Natural killer cell treated with Interleukin-12 subunit alpha and Interleukin-12 subunit beta and Interleukin-15 and Interleukin-18, amount 100 ng/mL, for 72 hours (primary cell): ENCODE measurements around the gene PIEZO2. TPM values are rescaled to one million over a fixed set of nuclear protein-coding genes. Genes with fewer than 3 reads are reported as not detected.
A peak's percentile ranks its signal among the peaks of the same experiment; 100 is the strongest.

Experiments
- ATAC-seq, 2 donors: fragments of 150-1000 bp; cut with Tn5 transposase in 1 of 2; sonication (Bioruptor Pico), chemical (Tn5 transposase) in 1 of 2; 2 replicates each; pipeline ENCODE4 v1.10.0; 2021
- DNase-seq: peaks from one replicate; pipeline ENCODE4 v3.0.0; 2022; ENCODE audit warnings: low spot score
- H3K27ac Mint-ChIP-seq, 2 donors: 1 replicate in 1 of 2; 2 replicates in 1 of 2; pipeline ENCODE4 v1.8.0; 2022; ENCODE audit warnings: mixed read lengths in 2 of 2, mild to moderate bottlenecking in 1 of 2, moderate library complexity in 1 of 2
- H3K27me3 Mint-ChIP-seq, 2 donors: 1 replicate in 1 of 2; 2 replicates in 1 of 2; pipeline ENCODE4 v1.8.0; 2022; ENCODE audit warnings: mixed read lengths in 2 of 2
- H3K36me3 Mint-ChIP-seq: one replicate; pipeline ENCODE4 v1.8.0; 2022; ENCODE audit warnings: mixed read lengths
- H3K4me1 Mint-ChIP-seq, 2 donors: 1 replicate in 1 of 2; 2 replicates in 1 of 2; pipeline ENCODE4 v1.8.0; 2022; ENCODE audit warnings: low read depth in 2 of 2, mixed read lengths in 2 of 2, mild to moderate bottlenecking in 1 of 2
- H3K4me3 Mint-ChIP-seq: one replicate; pipeline ENCODE4 v1.8.0; 2022; ENCODE audit warnings: mixed read lengths
- H3K9me3 Mint-ChIP-seq: 2 replicates; pipeline ENCODE4 v1.8.0; 2022; ENCODE audit warnings: mixed read lengths
- total RNA-seq, 2 donors: library from RNA; stranded (reverse); gene quantifications; one replicate each; pipeline ENCODE4 v1.2.3, GENCODE V29; 2022

PIEZO2 gene
- total RNA-seq, 2 donors from 2014 or later: not detected

DNA sequence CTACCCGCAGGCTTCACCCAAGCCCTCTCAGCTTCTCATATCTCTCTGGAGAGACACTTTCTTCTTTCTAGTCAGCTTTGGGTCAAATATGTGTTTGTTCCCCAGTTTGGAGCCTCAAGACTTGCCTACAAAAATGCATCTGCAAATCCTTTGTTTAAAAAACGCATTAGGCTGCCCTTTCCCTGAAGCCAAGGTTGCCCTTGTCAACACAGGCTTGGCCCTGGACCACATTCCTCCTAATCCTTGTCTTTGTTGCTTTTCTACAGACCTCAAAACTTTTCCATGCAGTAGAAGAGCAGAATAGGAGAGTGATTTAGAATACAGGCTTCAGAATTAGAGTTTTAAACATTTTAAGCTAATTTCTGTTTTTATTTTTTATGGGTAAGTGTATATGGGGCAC lies 315.7 kb downstream of the PIEZO2 start:
- H3K9me3 Mint-ChIP-seq: no peaks in the 10 kb centered on the region
- DNase-seq (no peak), ATAC-seq (no peak)
- no peaks in the 10 kb centered on the region for H3K4me1 Mint-ChIP-seq
- peaks cover 4 to 17% of the 10 kb centered on the region in 2 donors for H3K27me3 Mint-ChIP-seq
- H3K27ac Mint-ChIP-seq: no peak overlapping the region
- H3K4me3 Mint-ChIP-seq: no peak overlapping the region
- no peaks in the 10 kb centered on the region for H3K36me3 Mint-ChIP-seq

DNA sequence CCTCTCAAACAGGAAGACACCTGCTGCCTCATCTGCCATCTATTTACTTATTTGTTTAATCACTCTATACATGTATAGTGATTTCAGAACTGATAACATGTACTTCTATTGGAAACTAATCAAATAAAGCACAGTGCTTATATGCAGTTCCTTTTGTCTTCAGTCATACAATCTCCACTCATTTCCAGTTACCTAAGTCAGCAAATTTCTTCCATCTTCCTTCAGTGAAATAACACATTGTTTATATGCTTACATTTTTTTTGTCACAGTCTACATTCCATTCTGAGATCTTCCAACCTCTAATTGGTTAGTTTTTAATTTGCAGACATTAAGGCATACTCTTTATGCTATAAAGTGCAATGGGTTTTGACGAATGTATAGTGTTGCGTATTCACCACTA lies 323.0 kb downstream of the PIEZO2 start:
- H3K9me3 Mint-ChIP-seq: no peaks in the 10 kb centered on the region
- no peaks in the 10 kb centered on the region for H3K36me3 Mint-ChIP-seq
- peaks cover 15 to 20% of the 10 kb centered on the region in 2 donors for H3K27me3 Mint-ChIP-seq
- no peak for DNase-seq
- no peak overlapping the region for H3K4me3 Mint-ChIP-seq
- H3K27ac Mint-ChIP-seq: no peak overlapping the region
- no peaks in the 10 kb centered on the region for H3K4me1 Mint-ChIP-seq
- no peak for ATAC-seq

DNA sequence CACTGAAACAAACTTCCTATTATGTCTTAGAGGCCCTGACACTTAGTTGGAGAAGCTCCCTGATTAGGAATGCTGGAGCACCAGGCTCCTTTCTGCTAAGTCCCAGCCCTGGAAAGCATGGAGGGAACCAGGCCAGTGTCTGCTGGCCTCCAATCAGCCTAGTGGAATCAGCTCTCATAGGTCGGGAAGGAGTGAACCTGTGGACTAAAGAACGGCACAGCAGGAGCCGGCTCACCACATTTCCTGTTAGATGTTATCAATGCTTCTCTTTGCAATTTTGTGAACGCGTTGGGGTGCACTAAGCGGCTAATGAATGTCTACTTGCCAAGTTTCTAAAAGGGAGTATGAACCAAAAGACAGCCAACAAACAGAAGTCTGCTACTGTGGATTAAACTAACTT lies 326.9 kb downstream of the PIEZO2 start:
- Mint-ChIP-seq H3K27me3 (peaks cover 11 to 14% of the 10 kb centered on the region in 2 donors), H3K27ac (no peak overlapping the region), H3K36me3 (peaks cover 11% of the 10 kb centered on the region), H3K4me3 (no peak overlapping the region), H3K9me3 (no peaks in the 10 kb centered on the region), H3K4me1 (no peaks in the 10 kb centered on the region)
- no peak for ATAC-seq
- no peak for DNase-seq

DNA sequence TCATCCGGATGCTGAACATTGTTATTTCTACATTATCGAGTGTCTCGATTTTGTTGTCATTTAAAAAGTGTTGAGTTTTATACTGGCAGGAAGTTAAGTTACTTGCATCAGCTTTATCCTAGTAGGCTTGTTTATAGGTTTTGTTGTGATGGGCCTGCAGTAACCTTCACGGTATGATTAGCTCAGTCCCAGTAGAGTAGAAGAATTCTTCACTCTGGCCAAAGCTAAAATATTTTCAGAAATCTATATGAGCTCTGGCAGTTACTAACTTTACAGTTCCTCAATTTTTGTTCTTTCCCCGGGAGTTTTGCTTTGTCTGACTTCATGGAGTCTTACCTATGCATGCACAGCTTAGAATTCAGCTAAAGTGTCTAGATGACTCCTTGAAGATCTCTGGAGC lies 328.7 kb downstream of the PIEZO2 start:
- no peak overlapping the region for H3K4me3 Mint-ChIP-seq
- H3K27me3 Mint-ChIP-seq: peaks cover 9 to 11% of the 10 kb centered on the region in 2 donors
- no peak for ATAC-seq
- no peak overlapping the region for H3K27ac Mint-ChIP-seq
- DNase-seq: no peak
- no peaks in the 10 kb centered on the region for H3K9me3 Mint-ChIP-seq
- no peaks in the 10 kb centered on the region for H3K4me1 Mint-ChIP-seq
- H3K36me3 Mint-ChIP-seq: peaks cover 11% of the 10 kb centered on the region

DNA sequence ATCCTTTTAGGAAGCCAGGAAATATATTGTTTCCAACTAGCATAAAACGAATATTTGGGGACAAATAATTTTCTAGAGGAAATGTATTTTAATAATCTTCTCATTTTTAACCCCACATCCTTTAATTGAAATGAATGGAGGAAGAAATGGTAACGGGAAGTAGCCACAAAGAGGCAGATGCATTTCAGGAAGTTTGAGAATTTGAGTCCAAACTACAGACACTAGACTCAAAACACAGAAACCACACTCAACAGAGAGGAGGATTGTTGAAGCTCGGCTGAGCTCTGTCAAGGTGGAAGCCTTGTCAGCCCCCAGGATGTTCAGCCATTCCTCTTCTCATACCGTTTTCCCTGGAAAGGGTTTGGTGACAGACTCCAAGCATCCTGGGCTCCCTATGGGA lies 335.0 kb downstream of the PIEZO2 start:
- Mint-ChIP-seq H3K4me1 (no peaks in the 10 kb centered on the region), H3K9me3 (no peaks in the 10 kb centered on the region), H3K4me3 (no peak overlapping the region), H3K27me3 (no peaks in the 10 kb centered on the region), H3K36me3 (no peaks in the 10 kb centered on the region), H3K27ac (no peak overlapping the region)
- ATAC-seq (no peak), DNase-seq (no peak)

DNA sequence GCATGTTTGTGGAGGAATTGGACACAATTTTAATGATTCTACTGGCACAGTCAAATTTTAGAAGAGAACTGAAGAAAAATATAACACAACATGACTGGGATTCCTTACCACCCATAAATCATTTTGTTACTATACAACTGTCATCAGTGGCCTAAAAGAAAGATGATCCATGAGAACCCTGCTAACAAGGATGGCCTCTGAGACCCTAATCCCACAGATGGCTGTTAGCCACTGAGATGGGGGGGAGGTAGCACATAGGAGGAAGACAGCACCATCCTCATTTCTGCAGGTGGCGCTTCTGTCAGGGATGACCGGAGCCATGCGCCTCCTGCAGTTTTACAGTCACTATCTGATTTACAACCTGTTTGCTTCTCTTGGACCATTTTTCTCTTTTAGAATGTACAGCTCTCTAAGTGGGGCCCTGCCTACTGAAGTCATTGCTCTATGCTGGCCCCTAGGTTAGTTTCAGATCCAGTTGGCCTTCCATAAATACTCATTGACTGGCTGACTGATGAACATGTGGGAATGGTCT lies 343.7 kb downstream of the PIEZO2 start:
- DNase-seq: no peak
- no peak overlapping the region for H3K27ac Mint-ChIP-seq
- no peak overlapping the region for H3K4me3 Mint-ChIP-seq
- no peaks in the 10 kb centered on the region for H3K4me1 Mint-ChIP-seq
- peak in 1 of 2 donors; percentile 9 for ATAC-seq
- no peaks in the 10 kb centered on the region for H3K36me3 Mint-ChIP-seq
- H3K27me3 Mint-ChIP-seq: no peaks in the 10 kb centered on the region
- H3K9me3 Mint-ChIP-seq: no peaks in the 10 kb centered on the region

DNA sequence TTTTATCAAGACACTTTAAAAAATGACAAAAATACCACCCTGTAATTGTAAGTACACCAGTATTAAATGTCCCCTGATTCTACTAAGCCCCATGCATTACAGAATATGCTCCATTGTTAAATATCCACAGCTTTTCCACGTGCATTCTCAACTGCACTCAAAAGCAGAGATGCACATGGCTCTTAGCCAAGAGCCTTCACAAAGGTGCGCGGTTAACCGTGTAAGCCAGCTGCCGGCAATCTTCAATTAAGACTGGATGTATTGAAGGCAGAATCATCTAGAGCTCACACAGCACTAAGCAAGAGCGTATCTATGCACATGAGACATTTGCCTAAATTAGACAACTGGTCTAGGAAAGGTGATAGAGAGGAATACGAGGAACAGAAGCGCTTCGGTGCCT lies 345.2 kb downstream of the PIEZO2 start:
- no peak overlapping the region for H3K27ac Mint-ChIP-seq
- DNase-seq (no peak), ATAC-seq (no peak)
- H3K4me1 Mint-ChIP-seq: no peaks in the 10 kb centered on the region
- H3K27me3 Mint-ChIP-seq: no peaks in the 10 kb centered on the region
- H3K36me3 Mint-ChIP-seq: no peaks in the 10 kb centered on the region
- H3K9me3 Mint-ChIP-seq: no peaks in the 10 kb centered on the region
- no peak overlapping the region for H3K4me3 Mint-ChIP-seq

DNA sequence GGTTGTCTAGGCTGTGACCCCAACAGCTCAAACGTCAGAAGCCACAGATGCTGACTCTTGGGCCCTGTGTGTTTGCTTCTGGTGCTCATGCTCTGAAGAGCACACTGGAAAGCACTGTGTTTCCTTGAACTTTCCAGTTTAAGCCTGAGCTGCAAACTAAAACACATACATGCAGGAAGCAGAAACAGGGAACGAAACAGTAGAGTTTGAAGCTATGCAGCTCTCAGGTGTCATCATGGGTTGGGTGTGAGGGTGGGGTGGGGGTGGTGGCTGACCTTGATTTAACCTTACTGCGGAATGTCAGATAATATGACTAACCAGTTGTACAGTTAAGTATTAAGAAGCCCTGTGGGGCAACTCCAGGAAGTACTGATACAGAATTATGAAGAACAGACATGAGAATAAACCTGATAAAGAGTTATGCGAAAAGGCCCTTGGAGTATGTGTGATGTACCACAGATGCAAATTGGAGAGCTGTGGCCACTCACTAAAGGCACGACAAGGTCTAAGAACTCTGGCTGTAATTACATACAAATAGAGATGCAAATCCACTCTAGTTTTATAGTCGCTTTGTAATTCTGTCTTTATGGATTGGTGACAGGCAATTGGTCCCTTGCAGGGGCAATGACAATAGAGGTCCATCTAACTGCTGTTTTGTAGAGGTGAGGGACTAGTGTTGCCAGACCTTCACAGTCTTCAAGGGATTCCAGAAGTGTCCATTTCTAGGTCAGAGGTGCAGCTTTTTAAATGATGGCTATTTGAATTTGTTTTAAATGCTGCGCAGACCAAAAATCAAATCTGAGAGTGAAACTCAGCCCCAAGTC lies 350.4 kb downstream of the PIEZO2 start:
- no peaks in the 10 kb centered on the region for H3K36me3 Mint-ChIP-seq
- H3K27me3 Mint-ChIP-seq: peaks cover 0 to 4% of the 10 kb centered on the region in 2 donors
- no peaks in the 10 kb centered on the region for H3K9me3 Mint-ChIP-seq

DNA sequence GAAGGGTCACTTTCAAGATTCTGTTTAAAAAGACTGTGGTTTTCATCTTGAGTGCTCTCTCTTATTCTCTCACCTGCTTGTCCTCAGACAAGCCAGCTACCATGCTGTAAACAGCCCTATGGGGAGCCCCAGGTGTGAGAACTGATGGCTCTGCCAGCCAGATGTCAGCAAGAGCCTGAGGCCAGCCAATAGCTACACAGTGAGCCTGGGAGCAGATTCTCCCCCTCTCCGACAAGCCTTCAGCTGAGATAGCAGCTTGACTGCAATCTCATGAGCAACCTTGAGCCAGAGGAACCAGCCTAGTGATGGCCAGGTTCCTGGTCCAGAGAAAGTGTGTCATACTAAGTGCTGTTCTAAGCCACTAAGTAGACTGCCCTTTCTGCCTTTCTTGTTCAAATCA lies 351.5 kb downstream of the PIEZO2 start:
- no peak for ATAC-seq
- Mint-ChIP-seq H3K27me3 (peaks cover 0 to 4% of the 10 kb centered on the region in 2 donors), H3K27ac (no peak overlapping the region), H3K36me3 (no peaks in the 10 kb centered on the region), H3K9me3 (no peaks in the 10 kb centered on the region), H3K4me1 (no peaks in the 10 kb centered on the region), H3K4me3 (no peak overlapping the region)
- DNase-seq: no peak

More for the DNA sequence above, 350.4 kb downstream of the PIEZO2 start:
- no peak for DNase-seq
- no peaks in the 10 kb centered on the region for H3K4me1 Mint-ChIP-seq
- no peak for ATAC-seq
- no peak overlapping the region for H3K27ac Mint-ChIP-seq
- H3K4me3 Mint-ChIP-seq: no peak overlapping the region

DNA sequence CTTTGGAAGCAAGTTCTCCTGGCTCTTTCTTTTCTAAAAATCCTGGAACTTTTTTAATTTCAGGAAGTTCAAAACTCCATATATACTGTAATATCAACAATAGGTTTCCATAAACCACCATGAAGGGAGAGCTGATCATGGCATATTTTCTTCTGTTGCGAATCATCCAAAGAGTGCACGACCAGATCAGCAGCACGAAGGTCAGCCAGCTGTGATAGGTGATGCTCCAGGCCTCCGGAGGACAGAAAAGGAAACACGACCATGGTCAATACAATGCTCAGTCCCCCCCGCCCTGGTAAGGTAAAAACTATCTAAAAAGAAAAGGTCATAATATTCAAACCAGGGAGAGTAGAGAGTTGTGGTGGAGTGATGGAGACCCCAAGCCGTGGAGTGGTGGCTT lies 354.6 kb downstream of the PIEZO2 start:
- no peaks in the 10 kb centered on the region for H3K4me1 Mint-ChIP-seq
- no peaks in the 10 kb centered on the region for H3K9me3 Mint-ChIP-seq
- DNase-seq (no peak), ATAC-seq (no peak)
- H3K27me3 Mint-ChIP-seq: peaks cover 0 to 6% of the 10 kb centered on the region in 2 donors
- H3K4me3 Mint-ChIP-seq: no peak overlapping the region
- H3K27ac Mint-ChIP-seq: no peak overlapping the region
- no peaks in the 10 kb centered on the region for H3K36me3 Mint-ChIP-seq

DNA sequence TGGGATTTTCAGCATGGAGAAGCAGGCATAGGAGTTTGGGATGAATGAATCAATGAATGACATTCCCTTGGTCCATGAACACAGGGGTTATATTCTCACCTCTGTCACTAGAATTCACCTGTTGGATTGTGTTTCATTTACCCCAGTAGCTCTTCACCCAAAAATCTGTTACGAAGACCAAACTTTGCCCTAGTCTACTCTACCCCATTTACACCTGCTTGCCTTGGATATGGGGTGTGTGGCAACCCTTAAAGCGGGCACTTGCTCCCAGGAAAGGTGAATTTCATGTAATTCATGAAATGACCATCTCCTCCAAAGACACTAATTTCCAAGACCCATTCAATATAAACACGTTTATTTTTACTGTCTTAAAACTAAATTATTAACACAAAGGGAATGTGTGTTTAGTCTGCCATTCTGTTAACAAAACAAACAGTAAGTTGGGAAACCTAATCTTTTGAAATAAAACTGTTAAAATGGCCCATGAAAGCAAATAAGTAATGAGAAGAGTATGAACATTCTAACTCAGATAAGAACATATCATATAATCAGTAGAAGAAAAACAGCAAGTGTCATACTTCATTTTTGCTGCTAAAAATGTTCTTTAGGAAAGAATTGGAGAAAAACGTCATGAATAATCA lies 355.5 kb downstream of the PIEZO2 start:
- peaks cover 7 to 10% of the 10 kb centered on the region in 2 donors for H3K27me3 Mint-ChIP-seq
- no peaks in the 10 kb centered on the region for H3K9me3 Mint-ChIP-seq
- H3K27ac Mint-ChIP-seq: no peak overlapping the region
- no peak for DNase-seq
- no peaks in the 10 kb centered on the region for H3K36me3 Mint-ChIP-seq
- H3K4me3 Mint-ChIP-seq: no peak overlapping the region
- H3K4me1 Mint-ChIP-seq: no peaks in the 10 kb centered on the region
- ATAC-seq: no peak

DNA sequence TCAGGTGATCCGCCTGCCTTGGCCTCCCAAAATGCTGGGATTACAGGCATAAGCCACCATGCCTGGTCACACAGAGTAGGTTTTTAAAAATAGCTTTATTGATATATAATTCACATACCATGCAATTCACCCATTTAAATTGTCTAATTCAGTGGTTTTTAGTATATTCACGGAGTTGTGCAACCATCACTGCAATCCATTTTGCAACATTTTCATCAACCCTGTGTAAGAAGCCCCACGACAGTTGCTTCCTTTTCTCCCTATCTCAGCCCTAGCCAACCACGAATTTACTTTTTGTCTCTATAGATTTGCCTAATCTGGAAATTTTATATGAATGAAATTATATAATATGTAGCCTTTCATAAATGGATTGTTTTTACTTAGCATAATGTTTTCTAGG lies 357.2 kb downstream of the PIEZO2 start:
- peaks cover 8 to 10% of the 10 kb centered on the region in 2 donors for H3K27me3 Mint-ChIP-seq
- no peak overlapping the region for H3K27ac Mint-ChIP-seq
- no peaks in the 10 kb centered on the region for H3K36me3 Mint-ChIP-seq
- H3K9me3 Mint-ChIP-seq: no peaks in the 10 kb centered on the region
- H3K4me1 Mint-ChIP-seq: no peaks in the 10 kb centered on the region
- ATAC-seq (no peak), DNase-seq (no peak)
- H3K4me3 Mint-ChIP-seq: no peak overlapping the region

DNA sequence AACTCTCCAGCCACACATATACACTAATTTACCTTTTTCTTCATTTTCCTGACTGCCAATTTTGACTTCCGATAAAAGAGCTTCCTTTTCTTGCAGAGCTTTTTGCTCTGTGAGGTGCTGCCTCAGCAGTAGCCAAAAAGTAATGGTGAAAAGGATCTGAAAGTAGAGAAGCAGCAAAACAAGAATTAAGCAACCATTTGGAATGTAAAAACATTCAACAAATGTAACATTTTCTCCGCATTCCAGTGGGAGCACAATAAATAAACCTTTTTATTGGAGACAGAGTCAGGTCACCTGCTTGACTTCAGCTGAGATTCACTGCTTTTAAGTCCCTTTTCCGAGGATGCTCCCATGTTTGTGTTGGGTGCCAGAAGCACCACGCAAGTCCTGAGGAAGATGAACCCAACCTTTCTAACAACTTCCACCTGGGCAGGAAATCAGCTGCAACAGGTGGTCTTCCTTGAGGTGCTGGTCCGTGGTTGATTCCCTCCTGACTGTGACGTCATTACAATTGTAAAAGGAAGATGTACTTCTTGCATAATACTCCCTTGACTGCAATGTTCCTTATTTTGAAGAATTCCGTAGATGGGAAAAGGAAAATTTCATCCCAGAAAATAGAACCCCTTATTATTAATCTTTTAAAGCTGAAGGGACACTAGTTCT lies 358.1 kb downstream of the PIEZO2 start:
- ATAC-seq (no peak), DNase-seq (no peak)
- no peaks in the 10 kb centered on the region for H3K36me3 Mint-ChIP-seq
- no peaks in the 10 kb centered on the region for H3K4me1 Mint-ChIP-seq
- no peak overlapping the region for H3K27ac Mint-ChIP-seq
- no peak overlapping the region for H3K4me3 Mint-ChIP-seq
- no peaks in the 10 kb centered on the region for H3K9me3 Mint-ChIP-seq
- peaks cover 8 to 10% of the 10 kb centered on the region in 2 donors for H3K27me3 Mint-ChIP-seq

DNA sequence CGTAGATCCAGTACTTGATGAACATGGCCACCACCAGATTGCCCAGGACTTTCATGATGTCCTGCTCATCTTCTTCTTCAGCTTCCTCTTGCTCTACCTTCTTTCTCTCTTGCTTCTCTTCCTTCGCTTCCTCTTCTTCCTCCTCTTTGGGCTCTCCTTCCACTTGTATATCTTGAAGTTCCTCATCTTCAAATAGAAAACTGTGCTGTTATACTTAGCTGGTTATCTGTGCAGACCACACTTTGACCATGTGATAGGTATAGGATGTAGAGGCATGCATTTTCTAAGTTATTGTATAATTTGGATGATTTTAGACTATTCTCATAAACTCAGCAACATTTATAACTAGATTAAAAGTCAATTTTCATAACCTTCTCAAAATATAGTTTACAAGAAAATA lies 360.2 kb downstream of the PIEZO2 start:
- Mint-ChIP-seq H3K9me3 (no peaks in the 10 kb centered on the region), H3K4me1 (no peaks in the 10 kb centered on the region), H3K27ac (no peak overlapping the region), H3K36me3 (no peaks in the 10 kb centered on the region), H3K27me3 (peaks cover 24% of the 10 kb centered on the region in 2 donors), H3K4me3 (no peak overlapping the region)
- ATAC-seq (no peak), DNase-seq (no peak)
